GM18861 (cell line): ENCODE measurements around the gene CDC25C.
"Not testable (repeated sequence)": the region's sequence is repeated elsewhere in the genome, so short reads cannot be mapped to it uniquely, and the experiment has no call there.

ENCODE experiments used
- ATAC-seq: cut with Tn5 transposase; IDR thresholded peaks from one replicate; pipeline ENCODE4 v1.9.1; 2021; ENCODE audit not compliant: unreplicated experiment

The CDC25C gene

GRCh38 chr5:138276402-138277054 is 55.1 kb downstream of the CDC25C start:
- ATAC-seq = no peak

GRCh38 chr5:138275895-138276294 is 55.7 kb downstream of the CDC25C start:
- ATAC-seq = no peak

- ATAC-seq = no peak
Observed at GRCh38 chr5:138275379-138275782, 56.2 kb downstream of the CDC25C start.

GRCh38 chr5:138274189-138274853 is 57.3 kb downstream of the CDC25C start, which contains the start of gene GFRA3:
TSS of gene GFRA3 (minus strand) at chr5:138274621. CDS start at chr5:138274424, 197 bp downstream.
- ATAC-seq = no peak

- no peak for ATAC-seq
Observed at GRCh38 chr5:138273834-138274188, 57.8 kb downstream of the CDC25C start.

GRCh38 chr5:138272681-138273080 is 58.9 kb downstream of the CDC25C start:
- ATAC-seq = no peak

GRCh38 chr5:138271281-138271680 is 60.3 kb downstream of the CDC25C start:
- ATAC-seq = no peak

- ATAC-seq = no peak
Observed at GRCh38 chr5:138264183-138264582, 67.4 kb downstream of the CDC25C start.

- ATAC-seq = no peak
Observed at GRCh38 chr5:138263581-138263980, 68.0 kb downstream of the CDC25C start.

- no peak for ATAC-seq
Observed at GRCh38 chr5:138258704-138259292, 72.8 kb downstream of the CDC25C start.

- no peak for ATAC-seq
Observed at GRCh38 chr5:138257583-138257982, 74.0 kb downstream of the CDC25C start.

GRCh38 chr5:138252944-138253343 is 78.7 kb downstream of the CDC25C start:
- no peak for ATAC-seq

- not testable (repeated sequence) for ATAC-seq
Observed at GRCh38 chr5:138247800-138248199, 83.8 kb downstream of the CDC25C start.

- no peak for ATAC-seq
Observed at GRCh38 chr5:138246822-138247221, 84.8 kb downstream of the CDC25C start.

- no peak for ATAC-seq
Observed at GRCh38 chr5:138246334-138246733, 85.3 kb downstream of the CDC25C start.

- no peak for ATAC-seq
Observed at GRCh38 chr5:138245717-138246116, 85.9 kb downstream of the CDC25C start.

- no peak for ATAC-seq
Observed at GRCh38 chr5:138243794-138244193, 87.8 kb downstream of the CDC25C start.

GRCh38 chr5:138241688-138242571 is 89.7 kb downstream of the CDC25C start:
- ATAC-seq = no peak

GRCh38 chr5:138240650-138241385 is 90.8 kb downstream of the CDC25C start:
- no peak for ATAC-seq

- ATAC-seq = no peak
Observed at GRCh38 chr5:138238034-138238433, 93.6 kb downstream of the CDC25C start.
